PC-9 (cell line): ENCODE data around the gene CAPN10.

Experiments
- CTCF ChIP-seq: fragments of 200-600 bp; sonication (generic); conservative IDR thresholded peaks from 2 replicates; pipeline ENCODE4 v1.6.1; 2017; ENCODE audit warnings: mixed run types, antibody characterized with exemption, mild to moderate bottlenecking, moderate library complexity
- EZH2 ChIP-seq: fragments of 200-600 bp; sonication (generic); IDR thresholded peaks from 2 replicates; pipeline ENCODE4 v1.8.0; 2017; ENCODE audit warnings: antibody characterized with exemption, low read depth

GRCh38 chr2:240588006-240588655, 1.6 kb downstream of the CAPN10 start:
- no peak for TF ChIP-seq CTCF
- no peak for TF ChIP-seq EZH2
